Measurements from ENCODE around the gene MRPL30.

The MRPL30 gene

DNA sequence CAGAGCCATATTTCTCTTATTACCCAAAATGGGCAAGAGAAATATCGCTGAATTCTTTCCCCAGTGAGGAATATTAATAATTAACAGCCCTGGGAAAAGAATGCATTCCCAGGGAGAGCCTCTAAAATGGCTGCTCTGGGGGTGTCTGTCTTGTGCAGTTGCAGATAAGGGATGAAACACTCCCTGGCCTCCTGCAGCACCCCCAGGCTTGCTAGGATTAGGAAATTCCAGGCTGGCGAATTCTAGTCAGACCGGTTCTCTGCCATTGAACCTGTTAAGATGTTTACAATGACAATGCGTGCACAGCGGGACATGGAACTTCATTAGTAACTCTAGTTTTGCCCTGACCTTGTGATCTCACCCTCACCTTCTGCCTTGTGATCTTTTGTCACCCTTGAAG is 24.5 kb downstream of the MRPL30 start:
- TF ChIP-seq, protein P1, sequence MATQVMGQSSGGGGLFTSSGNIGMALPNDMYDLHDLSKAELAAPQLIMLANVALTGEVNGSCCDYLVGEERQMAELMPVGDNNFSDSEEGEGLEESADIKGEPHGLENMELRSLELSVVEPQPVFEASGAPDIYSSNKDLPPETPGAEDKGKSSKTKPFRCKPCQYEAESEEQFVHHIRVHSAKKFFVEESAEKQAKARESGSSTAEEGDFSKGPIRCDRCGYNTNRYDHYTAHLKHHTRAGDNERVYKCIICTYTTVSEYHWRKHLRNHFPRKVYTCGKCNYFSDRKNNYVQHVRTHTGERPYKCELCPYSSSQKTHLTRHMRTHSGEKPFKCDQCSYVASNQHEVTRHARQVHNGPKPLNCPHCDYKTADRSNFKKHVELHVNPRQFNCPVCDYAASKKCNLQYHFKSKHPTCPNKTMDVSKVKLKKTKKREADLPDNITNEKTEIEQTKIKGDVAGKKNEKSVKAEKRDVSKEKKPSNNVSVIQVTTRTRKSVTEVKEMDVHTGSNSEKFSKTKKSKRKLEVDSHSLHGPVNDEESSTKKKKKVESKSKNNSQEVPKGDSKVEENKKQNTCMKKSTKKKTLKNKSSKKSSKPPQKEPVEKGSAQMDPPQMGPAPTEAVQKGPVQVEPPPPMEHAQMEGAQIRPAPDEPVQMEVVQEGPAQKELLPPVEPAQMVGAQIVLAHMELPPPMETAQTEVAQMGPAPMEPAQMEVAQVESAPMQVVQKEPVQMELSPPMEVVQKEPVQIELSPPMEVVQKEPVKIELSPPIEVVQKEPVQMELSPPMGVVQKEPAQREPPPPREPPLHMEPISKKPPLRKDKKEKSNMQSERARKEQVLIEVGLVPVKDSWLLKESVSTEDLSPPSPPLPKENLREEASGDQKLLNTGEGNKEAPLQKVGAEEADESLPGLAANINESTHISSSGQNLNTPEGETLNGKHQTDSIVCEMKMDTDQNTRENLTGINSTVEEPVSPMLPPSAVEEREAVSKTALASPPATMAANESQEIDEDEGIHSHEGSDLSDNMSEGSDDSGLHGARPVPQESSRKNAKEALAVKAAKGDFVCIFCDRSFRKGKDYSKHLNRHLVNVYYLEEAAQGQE (IDR thresholded peaks at IDR 0.05; ENCODE audit: insufficient read depth in 1 of 2, low read depth in 2 of 2, low read length in 2 of 2), result no peak
- TF ChIP-seq POLR2AphosphoS5 (IDR thresholded peaks at IDR 0.05; ENCODE audit: low read depth, low read length), result no peak
- TF ChIP-seq SIN3A (IDR thresholded peaks at IDR 0.05; ENCODE audit: borderline replicate concordance, insufficient read depth, low read length), result no peak
- TF ChIP-seq FOXP2 (optimal IDR thresholded peaks at IDR 0.05; ENCODE audit: borderline replicate concordance, extremely low read depth, extremely low read length, insufficient read depth), result no peak
- TF ChIP-seq TAF1 (IDR thresholded peaks at IDR 0.05; ENCODE audit: borderline replicate concordance, insufficient read depth, low read length), result no peak

DNA sequence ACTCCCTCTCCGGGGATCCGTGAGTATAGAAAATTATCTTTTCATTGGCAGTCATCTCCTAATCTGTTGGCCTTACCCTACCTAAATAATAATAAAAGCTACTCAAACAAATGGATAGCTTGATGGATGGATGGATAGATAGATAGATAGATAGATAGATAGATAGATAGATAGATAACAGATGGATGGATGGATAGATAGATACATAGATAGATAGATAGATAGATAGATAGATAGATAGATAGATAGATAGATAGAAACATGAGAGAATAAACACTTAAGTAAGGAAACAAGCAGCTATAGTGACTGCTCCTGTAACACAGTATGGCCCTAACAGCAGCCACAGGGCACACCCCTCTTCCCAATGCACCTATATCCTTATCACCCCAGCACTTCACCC is 35.1 kb downstream of the MRPL30 start:
- no peak for TF ChIP-seq TAF1 (IDR thresholded peaks at IDR 0.05; ENCODE audit: borderline replicate concordance, insufficient read depth, low read length)
- no peak for TF ChIP-seq FOXP2 (optimal IDR thresholded peaks at IDR 0.05; ENCODE audit: borderline replicate concordance, extremely low read depth, extremely low read length, insufficient read depth)
- TF ChIP-seq POLR2AphosphoS5 (IDR thresholded peaks at IDR 0.05; ENCODE audit: low read depth, low read length), result no peak
- TF ChIP-seq SIN3A (IDR thresholded peaks at IDR 0.05; ENCODE audit: borderline replicate concordance, insufficient read depth, low read length), result no peak
- TF ChIP-seq, protein P1 (IDR thresholded peaks at IDR 0.05; ENCODE audit: insufficient read depth in 1 of 2, low read depth in 2 of 2, low read length in 2 of 2), result no peak

DNA sequence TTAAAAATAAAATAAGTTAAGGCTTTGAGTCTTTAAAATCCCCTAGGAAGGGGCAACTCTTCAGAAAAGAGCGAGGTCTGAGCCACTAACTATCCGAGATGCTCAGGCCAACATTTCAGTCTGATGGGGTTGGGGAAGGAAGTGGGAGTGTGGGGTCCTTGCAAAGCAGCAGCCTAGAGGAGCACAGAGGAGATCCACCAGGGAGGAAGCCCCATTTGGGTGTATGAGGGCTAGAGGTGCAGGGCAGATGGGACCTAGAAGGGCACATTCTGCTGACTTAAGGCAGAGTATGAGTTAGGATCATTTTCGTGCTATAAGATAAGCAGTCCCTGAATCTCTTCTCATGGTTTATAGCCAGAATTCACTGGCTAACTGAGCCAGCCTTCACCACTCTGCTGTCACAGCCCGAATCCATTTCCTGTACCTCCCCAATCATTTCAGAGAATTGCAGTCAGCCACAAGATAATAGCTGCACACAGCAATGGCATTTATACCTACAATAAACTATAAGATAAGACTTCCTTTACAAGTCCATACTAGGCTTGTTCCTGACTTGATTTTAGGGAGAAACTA is 37.0 kb downstream of the MRPL30 start:
- no peak for TF ChIP-seq TAF1 (IDR thresholded peaks at IDR 0.05; ENCODE audit: borderline replicate concordance, insufficient read depth, low read length)
- TF ChIP-seq SIN3A (IDR thresholded peaks at IDR 0.05; ENCODE audit: borderline replicate concordance, insufficient read depth, low read length), result no peak
- TF ChIP-seq POLR2AphosphoS5 (IDR thresholded peaks at IDR 0.05; ENCODE audit: low read depth, low read length), result no peak
- TF ChIP-seq, protein P1 (IDR thresholded peaks at IDR 0.05; ENCODE audit: insufficient read depth in 1 of 2, low read depth in 2 of 2, low read length in 2 of 2), result no peak
- TF ChIP-seq FOXP2 (optimal IDR thresholded peaks at IDR 0.05; ENCODE audit: borderline replicate concordance, extremely low read depth, extremely low read length, insufficient read depth), result no peak

DNA sequence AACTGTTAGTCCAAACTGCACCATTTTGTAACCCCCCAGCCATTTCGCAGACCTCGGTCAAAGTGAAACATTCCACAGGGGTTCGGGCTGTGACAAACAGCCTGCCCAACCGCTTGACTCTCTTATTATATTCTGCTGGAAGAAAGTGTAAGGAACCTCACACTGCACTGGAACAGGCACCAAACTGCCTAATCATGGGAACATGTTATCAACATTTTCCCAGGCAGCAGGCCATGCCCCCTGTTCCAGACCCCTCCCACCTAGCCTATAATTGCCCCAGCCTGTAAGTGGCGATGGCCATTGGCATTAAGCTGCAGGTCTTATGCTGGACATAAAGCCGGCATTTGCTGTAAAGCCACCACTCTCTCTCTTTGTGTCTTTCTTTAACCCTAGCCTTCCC is 57.6 kb downstream of the MRPL30 start:
- TF ChIP-seq, protein P1 (IDR thresholded peaks at IDR 0.05; ENCODE audit: insufficient read depth in 1 of 2, low read depth in 2 of 2, low read length in 2 of 2), result no peak
- no peak for TF ChIP-seq TAF1 (IDR thresholded peaks at IDR 0.05; ENCODE audit: borderline replicate concordance, insufficient read depth, low read length)
- no peak for TF ChIP-seq SIN3A (IDR thresholded peaks at IDR 0.05; ENCODE audit: borderline replicate concordance, insufficient read depth, low read length)
- TF ChIP-seq FOXP2 (optimal IDR thresholded peaks at IDR 0.05; ENCODE audit: borderline replicate concordance, extremely low read depth, extremely low read length, insufficient read depth), result no peak
- TF ChIP-seq POLR2AphosphoS5 (IDR thresholded peaks at IDR 0.05; ENCODE audit: low read depth, low read length), result no peak

Measured in PFSK-1 (cell line).